GM18502 (cell line): Measurements from ENCODE around the gene PVALEF.

Experiments
- ATAC-seq: cut with Tn5 transposase; IDR thresholded peaks from one replicate; pipeline ENCODE4 v1.9.1; 2021; ENCODE audit warnings: mild to moderate bottlenecking; ENCODE audit not compliant: unreplicated experiment, poor library complexity

The PVALEF gene

DNA sequence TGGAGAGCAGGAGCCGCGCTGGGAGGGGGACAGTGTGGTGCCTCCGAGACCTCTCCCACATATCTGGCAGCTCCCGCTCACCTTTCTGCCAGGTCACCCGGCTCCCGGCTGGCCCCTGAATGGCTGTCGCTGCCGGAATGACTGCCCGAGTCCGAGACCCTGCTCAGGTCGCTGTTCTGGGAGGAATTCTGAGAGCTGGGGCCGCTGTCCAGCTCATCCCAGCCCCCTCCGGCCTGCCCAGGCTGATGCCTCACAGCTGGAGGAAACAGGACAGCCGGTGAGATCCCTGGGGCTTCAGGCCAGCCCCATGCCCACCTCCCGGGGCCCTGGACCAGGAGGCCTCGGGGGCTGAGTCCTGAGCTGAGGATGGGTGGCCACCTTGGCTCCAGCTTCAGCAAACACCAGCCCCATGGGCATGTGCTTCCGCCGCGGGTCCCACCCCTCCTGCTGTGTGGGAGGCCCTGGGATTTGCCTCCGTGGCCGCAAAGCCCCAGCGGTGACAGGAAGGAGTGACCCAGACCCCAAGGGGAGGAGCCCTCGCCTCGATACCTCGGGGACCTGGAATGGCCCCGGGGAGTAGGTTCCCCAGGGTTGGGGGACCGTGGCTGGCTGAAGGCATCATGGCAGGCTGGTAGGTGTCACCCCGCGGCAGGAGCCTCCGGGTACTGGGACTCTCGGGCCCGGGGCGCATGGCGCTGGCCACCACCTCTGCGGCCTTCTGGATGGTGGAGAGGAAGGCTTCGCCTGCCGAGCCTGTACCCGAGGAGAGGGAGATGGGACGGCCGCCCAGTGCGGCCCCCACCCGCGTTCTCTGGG is 66.7 kb downstream of the PVALEF start:
- ATAC-seq = no peak
